Type B pancreatic cell (in vitro differentiated cells): Measurements from ENCODE around the gene RFTN1. TPM values are rescaled to one million over a fixed set of nuclear protein-coding genes. Genes with fewer than 3 reads are reported as not detected.

Experiments
- DNase-seq: peaks from one replicate; pipeline ENCODE4 v3.0.0; 2021; ENCODE audit warnings: mixed read lengths; ENCODE audit not compliant: unreplicated experiment; ENCODE audit errors: extremely low spot score
- H3K27ac Mint-ChIP-seq: 2 replicates; pipeline ENCODE4 v1.8.0; 2021; ENCODE audit warnings: mild to moderate bottlenecking, mixed read lengths
- H3K27me3 Mint-ChIP-seq: 2 replicates; pipeline ENCODE4 v1.8.0; 2021; ENCODE audit warnings: mixed read lengths
- H3K36me3 Mint-ChIP-seq: 2 replicates; pipeline ENCODE4 v1.8.0; 2021; ENCODE audit warnings: mixed read lengths
- H3K4me1 Mint-ChIP-seq: one replicate; pipeline ENCODE4 v1.8.0; 2021; ENCODE audit warnings: mixed read lengths; ENCODE audit not compliant: unreplicated experiment
- H3K4me3 Mint-ChIP-seq: 2 replicates; pipeline ENCODE4 v1.8.0; 2021; ENCODE audit warnings: mild to moderate bottlenecking, mixed read lengths
- H3K9me3 Mint-ChIP-seq: 2 replicates; pipeline ENCODE4 v1.8.0; 2021; ENCODE audit warnings: mixed read lengths
- total RNA-seq: library from RNA; stranded (reverse); gene quantifications from 2 replicates; pipeline ENCODE4 v1.2.1, GENCODE V29; 2021; ENCODE audit warnings: low replicate concordance
- TF ChIP-seq, protein P1 (sequence below): fragments of 200-600 bp; sonication (generic); conservative IDR thresholded peaks from 2 replicates; pipeline ENCODE4 v1.5.0; 2021; ENCODE audit warnings: antibody characterized with exemption, mild to moderate bottlenecking

Gene RFTN1
- total RNA-seq, 1 donor from 2014 or later, result 18.3 TPM

- DNase-seq, result no peak
- TF ChIP-seq, protein P1, sequence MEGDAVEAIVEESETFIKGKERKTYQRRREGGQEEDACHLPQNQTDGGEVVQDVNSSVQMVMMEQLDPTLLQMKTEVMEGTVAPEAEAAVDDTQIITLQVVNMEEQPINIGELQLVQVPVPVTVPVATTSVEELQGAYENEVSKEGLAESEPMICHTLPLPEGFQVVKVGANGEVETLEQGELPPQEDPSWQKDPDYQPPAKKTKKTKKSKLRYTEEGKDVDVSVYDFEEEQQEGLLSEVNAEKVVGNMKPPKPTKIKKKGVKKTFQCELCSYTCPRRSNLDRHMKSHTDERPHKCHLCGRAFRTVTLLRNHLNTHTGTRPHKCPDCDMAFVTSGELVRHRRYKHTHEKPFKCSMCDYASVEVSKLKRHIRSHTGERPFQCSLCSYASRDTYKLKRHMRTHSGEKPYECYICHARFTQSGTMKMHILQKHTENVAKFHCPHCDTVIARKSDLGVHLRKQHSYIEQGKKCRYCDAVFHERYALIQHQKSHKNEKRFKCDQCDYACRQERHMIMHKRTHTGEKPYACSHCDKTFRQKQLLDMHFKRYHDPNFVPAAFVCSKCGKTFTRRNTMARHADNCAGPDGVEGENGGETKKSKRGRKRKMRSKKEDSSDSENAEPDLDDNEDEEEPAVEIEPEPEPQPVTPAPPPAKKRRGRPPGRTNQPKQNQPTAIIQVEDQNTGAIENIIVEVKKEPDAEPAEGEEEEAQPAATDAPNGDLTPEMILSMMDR, result no peak
- no peak overlapping the region for H3K4me3 Mint-ChIP-seq
- H3K27ac Mint-ChIP-seq, result no peak overlapping the region
- peaks cover 14% of the 10 kb centered on the region for H3K4me1 Mint-ChIP-seq
- no peaks in the 10 kb centered on the region for H3K36me3 Mint-ChIP-seq
- peaks cover 57% of the 10 kb centered on the region for H3K27me3 Mint-ChIP-seq
- H3K9me3 Mint-ChIP-seq, result no peaks in the 10 kb centered on the region
Observed at GRCh38 chr3:16500093-16500492, 13.4 kb downstream of the RFTN1 start.

GRCh38 chr3:16499351-16499750, 14.1 kb downstream of the RFTN1 start:
- TF ChIP-seq, protein P1, result no peak
- peaks cover 56% of the 10 kb centered on the region for H3K27me3 Mint-ChIP-seq
- no peak overlapping the region for H3K4me3 Mint-ChIP-seq
- H3K27ac Mint-ChIP-seq, result no peak overlapping the region
- H3K9me3 Mint-ChIP-seq, result no peaks in the 10 kb centered on the region
- no peaks in the 10 kb centered on the region for H3K36me3 Mint-ChIP-seq
- H3K4me1 Mint-ChIP-seq, result peaks cover 21% of the 10 kb centered on the region
- DNase-seq, result no peak

- no peak for DNase-seq
- no peak overlapping the region for H3K4me3 Mint-ChIP-seq
Observed at GRCh38 chr3:16498130-16498890, 15.2 kb downstream of the RFTN1 start.

DNA sequence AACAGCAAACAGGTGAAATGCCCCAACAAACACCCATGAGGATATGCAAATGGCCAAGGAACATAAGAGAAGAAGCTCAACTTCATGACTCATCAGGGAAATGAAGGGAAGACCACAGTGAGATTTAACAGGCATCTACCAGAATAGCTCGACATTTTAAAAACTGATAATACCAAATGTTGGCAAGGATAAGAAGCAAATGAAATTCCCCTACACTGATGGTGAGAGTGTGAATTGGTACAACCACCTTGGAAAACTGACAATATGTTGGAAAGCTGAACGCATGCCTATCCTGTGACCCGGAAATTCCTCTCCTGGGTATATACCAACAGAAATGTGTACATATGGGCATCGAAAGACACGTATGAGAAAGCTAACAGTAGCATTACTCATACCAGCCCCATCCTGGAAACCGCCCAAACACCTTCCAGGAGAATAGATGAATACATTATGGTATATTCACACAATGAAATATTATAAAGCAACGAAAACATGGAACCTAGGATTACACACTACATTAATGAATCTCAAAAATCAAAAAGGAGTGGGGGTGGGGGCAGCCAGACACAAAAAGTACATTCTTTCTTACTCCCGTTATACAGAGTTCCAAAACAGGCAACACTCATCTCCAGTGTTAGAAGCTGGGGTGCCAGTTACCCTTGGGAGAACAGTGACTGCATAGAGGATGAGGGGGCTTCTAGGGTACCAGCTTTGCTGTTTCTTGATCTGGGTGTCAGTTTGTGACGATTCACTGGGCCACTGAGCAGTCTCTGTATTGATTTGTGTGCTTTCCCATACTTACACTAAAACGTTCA, 16.9 kb downstream of the RFTN1 start:
- Mint-ChIP-seq H3K27me3 (peaks cover 51% of the 10 kb centered on the region), H3K4me1 (peaks cover 20% of the 10 kb centered on the region), H3K9me3 (no peaks in the 10 kb centered on the region), H3K27ac (no peak overlapping the region), H3K36me3 (peaks cover 3% of the 10 kb centered on the region), H3K4me3 (no peak overlapping the region)
- no peak for DNase-seq
- TF ChIP-seq, protein P1, result no peak

More at GRCh38 chr3:16498130-16498890, 15.2 kb downstream of the RFTN1 start:
- H3K4me1 Mint-ChIP-seq, result peaks cover 24% of the 10 kb centered on the region
- peaks cover 51% of the 10 kb centered on the region for H3K27me3 Mint-ChIP-seq
- H3K9me3 Mint-ChIP-seq, result no peaks in the 10 kb centered on the region
- TF ChIP-seq, protein P1, result no peak
- H3K27ac Mint-ChIP-seq, result no peak overlapping the region
- H3K36me3 Mint-ChIP-seq, result no peaks in the 10 kb centered on the region

GRCh38 chr3:16496008-16496407, 17.5 kb downstream of the RFTN1 start:
- H3K4me3 Mint-ChIP-seq, result no peak overlapping the region
- peaks cover 55% of the 10 kb centered on the region for H3K27me3 Mint-ChIP-seq
- H3K4me1 Mint-ChIP-seq, result peaks cover 20% of the 10 kb centered on the region
- no peak overlapping the region for H3K27ac Mint-ChIP-seq
- DNase-seq, result no peak
- TF ChIP-seq, protein P1, result no peak
- H3K36me3 Mint-ChIP-seq, result peaks cover 7% of the 10 kb centered on the region
- H3K9me3 Mint-ChIP-seq, result peaks cover 4% of the 10 kb centered on the region
